ENCODE measurements around the gene DUS1L. TPM values are rescaled to one million over a fixed set of nuclear protein-coding genes. Genes with fewer than 3 reads are reported as not detected.

DUS1L gene
- total and polyA plus RNA-seq, 2 experiments from 2014 or later = 71.9 to 160 TPM

- Histone ChIP-seq H3K36me3 (replicated peaks; ENCODE audit: insufficient read depth, low read depth) (no peaks in the 10 kb centered on the region), H3K4me1 (ENCODE audit: insufficient read depth) (peaks cover 7% of the 10 kb centered on the region), H3K9me2 (replicated peaks; ENCODE audit: insufficient read depth) (no peaks in the 10 kb centered on the region), H3K79me2 (peaks cover 4% of the 10 kb centered on the region), H3K27me3 (no peaks in the 10 kb centered on the region), H3K27ac (no peak overlapping the region), H4K20me1 (ENCODE audit: insufficient read depth, poor library complexity, severe bottlenecking) (no peaks in the 10 kb centered on the region), H3K9me3 (ENCODE audit: low read depth) (no peaks in the 10 kb centered on the region), H2AFZ (no peak overlapping the region), H3K4me2 (no peak overlapping the region), H3K4me3 (no peak overlapping the region)
- DNase-seq (ENCODE audit: low spot score) = no peak
- no peak for TF ChIP-seq CTCF (IDR thresholded peaks at IDR 0.05; ENCODE audit: poor library complexity)
- TF ChIP-seq EZH2 (IDR thresholded peaks at IDR 0.05; ENCODE audit: borderline replicate concordance) = no peak
- no peak for TF ChIP-seq EZH2phosphoT487 (IDR thresholded peaks at IDR 0.05; ENCODE audit: low read depth, severe bottlenecking, unreplicated experiment)
- WGBS (ENCODE audit: low lambda C conversion rate, missing lambda C conversion rate) = 89% methylated on average over 16 of the region's 16 CpGs
These were observed 5.6 kb downstream of the DUS1L start for GRCh38 chr17:82060001-82060380.

GRCh38 chr17:82059272-82060000, 6.2 kb downstream of the DUS1L start:
- H2AFZ ChIP-seq = no peak overlapping the region
- no peaks in the 10 kb centered on the region for H3K36me3 ChIP-seq (replicated peaks; ENCODE audit: insufficient read depth, low read depth)
- DNase-seq (ENCODE audit: low spot score) = no peak
- no peaks in the 10 kb centered on the region for H3K27me3 ChIP-seq
- no peak overlapping the region for H3K4me2 ChIP-seq
- TF ChIP-seq CTCF (IDR thresholded peaks at IDR 0.05; ENCODE audit: poor library complexity) = no peak
- TF ChIP-seq EZH2 (IDR thresholded peaks at IDR 0.05; ENCODE audit: borderline replicate concordance) = no peak
- TF ChIP-seq EZH2phosphoT487 (IDR thresholded peaks at IDR 0.05; ENCODE audit: low read depth, severe bottlenecking, unreplicated experiment) = no peak
- H4K20me1 ChIP-seq (ENCODE audit: insufficient read depth, poor library complexity, severe bottlenecking) = no peaks in the 10 kb centered on the region
- H3K79me2 ChIP-seq = no peaks in the 10 kb centered on the region
- H3K4me1 ChIP-seq (ENCODE audit: insufficient read depth) = peaks cover 2% of the 10 kb centered on the region
- no peaks in the 10 kb centered on the region for H3K9me3 ChIP-seq (ENCODE audit: low read depth)
- 95% methylated on average over 19 of the region's 19 CpGs for WGBS (ENCODE audit: low lambda C conversion rate, missing lambda C conversion rate)
- H3K27ac ChIP-seq = no peak overlapping the region
- no peaks in the 10 kb centered on the region for H3K9me2 ChIP-seq (replicated peaks; ENCODE audit: insufficient read depth)
- H3K4me3 ChIP-seq = no peak overlapping the region

- H3K4me1 ChIP-seq (ENCODE audit: insufficient read depth) = no peaks in the 10 kb centered on the region
- H3K4me3 ChIP-seq = no peak overlapping the region
- H3K9me3 ChIP-seq (ENCODE audit: low read depth) = no peaks in the 10 kb centered on the region
- no peak overlapping the region for H2AFZ ChIP-seq
- no peaks in the 10 kb centered on the region for H4K20me1 ChIP-seq (ENCODE audit: insufficient read depth, poor library complexity, severe bottlenecking)
- H3K27me3 ChIP-seq = no peaks in the 10 kb centered on the region
- no peak for DNase-seq (ENCODE audit: low spot score)
- no peak for TF ChIP-seq EZH2 (IDR thresholded peaks at IDR 0.05; ENCODE audit: borderline replicate concordance)
- no peak for TF ChIP-seq EZH2phosphoT487 (IDR thresholded peaks at IDR 0.05; ENCODE audit: low read depth, severe bottlenecking, unreplicated experiment)
- TF ChIP-seq CTCF (IDR thresholded peaks at IDR 0.05; ENCODE audit: poor library complexity) = no peak
- H3K9me2 ChIP-seq (replicated peaks; ENCODE audit: insufficient read depth) = no peaks in the 10 kb centered on the region
- no peak overlapping the region for H3K4me2 ChIP-seq
- H3K36me3 ChIP-seq (replicated peaks; ENCODE audit: insufficient read depth, low read depth) = no peaks in the 10 kb centered on the region
- H3K79me2 ChIP-seq = no peaks in the 10 kb centered on the region
- WGBS (ENCODE audit: low lambda C conversion rate, missing lambda C conversion rate) = 93% methylated on average over 10 of the region's 10 CpGs
- H3K27ac ChIP-seq = no peak overlapping the region
These were observed 6.8 kb downstream of the DUS1L start for GRCh38 chr17:82058855-82059249.
